Mesenchymal stem cell (in vitro differentiated cells and primary cell): Measurements from ENCODE around the gene THADA.
A peak's percentile ranks its signal among the peaks of the same experiment; 100 is the strongest.
"Not testable (repeated sequence)": the region's sequence is repeated elsewhere in the genome, so short reads cannot be mapped to it uniquely, and the experiment has no call there.

Experiments
- DNase-seq: peaks from one replicate; pipeline ENCODE4 v3.0.0-alpha.2; 2013
- H2AFZ ChIP-seq: one replicate; pipeline ENCODE4 v1.6.1; 2013; ENCODE audit warnings: low read depth, mild to moderate bottlenecking, control low read depth, inconsistent platforms, low read length, moderate library complexity
- H2AK5ac ChIP-seq: 2 replicates; pipeline ENCODE4 v1.6.1; 2013; ENCODE audit warnings: low read length, moderate library complexity, mild to moderate bottlenecking, inconsistent platforms; ENCODE audit not compliant: severe bottlenecking
- H2BK120ac ChIP-seq: one replicate; pipeline ENCODE4 v1.6.1; 2013; ENCODE audit warnings: low read depth, mild to moderate bottlenecking, inconsistent platforms, low read length, moderate library complexity
- H2BK12ac ChIP-seq, 2 experiments: one replicate each; pipeline ENCODE4 v1.6.1; 2013; ENCODE audit warnings: inconsistent platforms in 2 of 2, low read length in 2 of 2, mild to moderate bottlenecking in 2 of 2, moderate library complexity in 2 of 2, control low read depth in 1 of 2
- H2BK15ac ChIP-seq: one replicate; pipeline ENCODE4 v1.6.1; 2013; ENCODE audit warnings: mild to moderate bottlenecking, low read depth, inconsistent platforms; ENCODE audit not compliant: poor library complexity, severe bottlenecking
- H2BK5ac ChIP-seq: 2 replicates; pipeline ENCODE4 v1.6.1; 2013; ENCODE audit warnings: low read depth, mild to moderate bottlenecking, low read length, control low read depth, inconsistent platforms; ENCODE audit not compliant: poor library complexity, severe bottlenecking
- H3K14ac ChIP-seq, 2 experiments: one replicate each; pipeline ENCODE4 v1.6.1; 2013; ENCODE audit warnings: inconsistent platforms in 2 of 2, low read length in 2 of 2, control low read depth in 1 of 2, mild to moderate bottlenecking in 1 of 2, moderate library complexity in 1 of 2
- H3K18ac ChIP-seq, 2 experiments: one replicate each; pipeline ENCODE4 v1.6.1; 2013; ENCODE audit warnings: inconsistent platforms in 2 of 2, low read length in 2 of 2, control low read depth in 1 of 2, low read depth in 1 of 2, mild to moderate bottlenecking in 1 of 2
- H3K23ac ChIP-seq, 2 experiments: one replicate each; pipeline ENCODE4 v1.6.1; 2013; ENCODE audit warnings: inconsistent platforms in 2 of 2, low read length in 2 of 2, mild to moderate bottlenecking in 2 of 2, moderate library complexity in 2 of 2, control low read depth in 1 of 2
- H3K27ac ChIP-seq: 2 replicates; pipeline ENCODE4 v1.5.1; 2013; ENCODE audit warnings: mild to moderate bottlenecking, moderate library complexity, low read length, control low read depth, inconsistent platforms; ENCODE audit not compliant: poor library complexity, severe bottlenecking
- H3K27me3 ChIP-seq, 2 experiments: 2 replicates each; pipeline versions ENCODE4 v1.6.1 to v1.7.0; 2013; ENCODE audit warnings: low read length in 2 of 2, mild to moderate bottlenecking in 2 of 2, moderate library complexity in 2 of 2, control low read depth in 1 of 2, inconsistent platforms in 1 of 2; ENCODE audit not compliant: control insufficient read depth in 1 of 2, insufficient read depth in 1 of 2
- H3K36me3 ChIP-seq, 2 experiments: 2 replicates each; pipeline versions ENCODE4 v1.6.1 to v1.7.0; 2013; ENCODE audit warnings: low read length in 2 of 2, control low read depth in 1 of 2, inconsistent platforms in 1 of 2, low read depth in 1 of 2, mild to moderate bottlenecking in 1 of 2; ENCODE audit not compliant: insufficient read depth in 2 of 2, control insufficient read depth in 1 of 2
- H3K4ac ChIP-seq, 2 experiments: one replicate each; pipeline ENCODE4 v1.6.1; 2013; ENCODE audit warnings: inconsistent platforms in 2 of 2, low read length in 2 of 2, mild to moderate bottlenecking in 2 of 2, moderate library complexity in 2 of 2, control low read depth in 1 of 2, low read depth in 1 of 2
- H3K4me1 ChIP-seq: 2 replicates; pipeline ENCODE4 v1.6.1; 2013; ENCODE audit warnings: low read depth, low read length, control low read depth; ENCODE audit not compliant: control insufficient read depth, insufficient read depth
- H3K4me2 ChIP-seq: 2 replicates; pipeline ENCODE4 v1.6.1; 2013; ENCODE audit warnings: low read length, mild to moderate bottlenecking, inconsistent platforms; ENCODE audit not compliant: poor library complexity, severe bottlenecking
- H3K4me3 ChIP-seq, 2 experiments: 2 replicates each; pipeline versions ENCODE4 v1.5.1 to v1.7.0; 2013; ENCODE audit warnings: low read length in 2 of 2, mild to moderate bottlenecking in 2 of 2, control low read depth in 1 of 2, low read depth in 1 of 2; ENCODE audit not compliant: insufficient read depth in 1 of 2
- H3K79me1 ChIP-seq: replicated peaks from 2 replicates; pipeline ENCODE4 v1.6.1; 2013; ENCODE audit warnings: mild to moderate bottlenecking, control low read depth, low read length, inconsistent platforms; ENCODE audit not compliant: poor library complexity, severe bottlenecking
- H3K9ac ChIP-seq: 2 replicates; pipeline ENCODE4 v1.7.0; 2013; ENCODE audit warnings: mild to moderate bottlenecking, low read length, moderate library complexity
- H3K9me3 ChIP-seq: 2 replicates; pipeline ENCODE4 v1.7.0; 2013; ENCODE audit warnings: mild to moderate bottlenecking, low read length; ENCODE audit not compliant: control insufficient read depth
- H4K8ac ChIP-seq: one replicate; pipeline ENCODE4 v1.6.1; 2013; ENCODE audit warnings: inconsistent platforms, mild to moderate bottlenecking, low read length, moderate library complexity
- H4K91ac ChIP-seq: one replicate; pipeline ENCODE4 v1.6.1; 2013; ENCODE audit warnings: mild to moderate bottlenecking, low read length, inconsistent platforms
- WGBS: methylation state at CpG from one replicate; pipeline ENCODE4 v1.1.7; 2013; ENCODE audit warnings: mixed read lengths; 5-methylcytosine and 5-hydroxymethylcytosine counted together

THADA gene

DNA sequence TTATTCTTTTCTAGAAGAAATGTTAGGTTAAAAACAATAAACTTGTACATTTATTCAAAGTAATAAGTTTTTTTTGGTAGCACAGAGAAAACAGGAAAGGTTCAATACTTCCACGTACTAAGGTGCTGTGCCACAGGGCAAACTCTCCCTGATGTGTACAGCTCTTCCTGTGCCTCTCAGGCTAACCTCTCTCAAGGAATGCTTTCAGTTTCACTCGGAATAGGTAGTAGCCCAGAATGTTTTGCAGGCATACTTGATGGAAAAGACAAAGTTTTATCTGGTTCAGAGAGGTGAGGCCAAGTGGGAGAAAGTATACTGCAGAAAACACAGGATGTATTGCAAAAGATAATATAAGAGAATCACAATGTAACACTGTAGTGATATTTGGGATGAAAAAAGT is 198.4 kb downstream of the THADA start:
- H2AFZ ChIP-seq: no peak overlapping the region
- H3K9me3 ChIP-seq: no peaks in the 10 kb centered on the region
- H2BK120ac ChIP-seq: no peak overlapping the region
- H3K4ac ChIP-seq: no peak overlapping the region
- H3K27ac ChIP-seq: no peak overlapping the region
- peaks cover 10 to 23% of the 10 kb centered on the region in 2 experiments for H3K36me3 ChIP-seq
- no peaks in the 10 kb centered on the region for H3K27me3 ChIP-seq
- H4K8ac ChIP-seq: no peak overlapping the region
- no peak overlapping the region for H3K4me2 ChIP-seq
- 90% methylated on average over 2 of the region's 2 CpGs for WGBS
- H2BK15ac ChIP-seq: no peak overlapping the region
- peaks cover 4% of the 10 kb centered on the region for H3K79me1 ChIP-seq
- H3K18ac ChIP-seq: no peak overlapping the region
- no peak overlapping the region for H2BK12ac ChIP-seq
- H3K9ac ChIP-seq: no peak overlapping the region
- no peak overlapping the region for H4K91ac ChIP-seq
- H3K14ac ChIP-seq: no peak overlapping the region
- no peak overlapping the region for H3K4me3 ChIP-seq
- H3K4me1 ChIP-seq: no peaks in the 10 kb centered on the region
- no peak overlapping the region for H3K23ac ChIP-seq
- no peak for DNase-seq
- no peak overlapping the region for H2BK5ac ChIP-seq
- no peak overlapping the region for H2AK5ac ChIP-seq

DNA sequence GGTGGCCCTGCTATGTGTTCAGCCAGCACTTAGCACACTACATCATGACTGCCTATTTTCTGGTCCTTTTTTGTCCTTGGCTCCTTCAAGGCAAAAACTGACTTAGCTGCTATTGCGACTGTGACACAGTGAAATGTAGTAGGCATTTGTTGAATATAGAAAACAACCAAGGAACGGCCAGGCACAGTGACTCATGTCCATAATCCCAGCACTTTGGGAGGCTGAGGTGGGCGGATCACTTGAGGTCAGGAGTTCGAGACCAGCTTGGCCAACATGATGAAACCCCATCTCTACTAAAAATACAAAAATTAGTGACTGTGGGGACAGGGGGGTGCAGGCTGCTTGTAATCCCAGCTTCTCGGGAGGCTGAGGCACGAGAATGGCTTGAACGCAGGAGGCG is 199.5 kb downstream of the THADA start:
- WGBS: 79% methylated on average over 8 of the region's 8 CpGs
- H3K4ac ChIP-seq, H3K4me1 ChIP-seq, H2BK5ac ChIP-seq, H3K27ac ChIP-seq, H3K9me3 ChIP-seq, H4K8ac ChIP-seq, H3K27me3 ChIP-seq, H2BK120ac ChIP-seq, H3K14ac ChIP-seq, H3K79me1 ChIP-seq, H3K4me3 ChIP-seq, H3K9ac ChIP-seq, H2AFZ ChIP-seq, H4K91ac ChIP-seq, H2AK5ac ChIP-seq, H3K23ac ChIP-seq, H3K4me2 ChIP-seq, H2BK15ac ChIP-seq: not testable (repeated sequence)
- Histone ChIP-seq H2BK12ac (peak overlapping the region in 1 of 2 experiments; percentile 15), H3K36me3 (peaks cover 10 to 23% of the 10 kb centered on the region in 2 experiments), H3K18ac (peak overlapping the region in 1 of 2 experiments; percentile 9)
- peak; percentile 45 for DNase-seq

DNA sequence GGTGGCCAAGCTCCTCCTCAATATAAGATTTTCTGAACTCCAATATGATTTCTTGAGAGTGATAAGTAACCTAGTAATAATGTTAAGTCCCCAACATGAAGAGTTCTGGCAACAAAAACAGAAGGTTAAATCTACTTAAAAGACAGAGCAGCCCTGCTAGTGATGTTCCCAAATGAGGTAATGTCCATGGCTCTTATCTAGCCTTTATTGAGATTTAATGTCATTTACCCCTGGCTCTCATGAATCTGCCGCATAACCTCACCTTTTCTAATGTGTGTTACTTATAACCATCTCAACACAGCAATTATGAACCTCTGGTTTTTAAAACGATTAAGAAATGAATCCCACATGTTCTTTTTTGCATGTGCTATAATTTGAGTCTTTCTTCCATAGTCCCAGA is 201.9 kb downstream of the THADA start:
- no peak overlapping the region for H2AFZ ChIP-seq
- H4K91ac ChIP-seq: no peak overlapping the region
- no peak overlapping the region for H3K14ac ChIP-seq

DNA sequence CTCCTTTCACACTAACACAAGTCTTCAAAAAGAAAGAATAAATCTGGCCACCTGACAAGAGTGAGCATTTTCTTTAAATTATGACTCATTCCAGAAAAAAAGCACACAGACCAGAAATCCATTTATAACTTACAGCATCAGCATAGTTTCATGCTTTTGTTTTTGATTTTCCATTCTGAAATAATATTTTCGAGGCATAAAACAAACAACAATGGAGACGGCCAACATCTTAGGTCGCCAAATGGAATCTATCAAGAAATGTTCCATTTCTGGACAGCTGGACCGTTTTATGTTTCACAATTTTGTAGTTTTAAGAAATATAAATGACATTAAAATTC is 204.0 kb downstream of the THADA start:
- Histone ChIP-seq H3K18ac (no peak overlapping the region), H4K91ac (no peak overlapping the region), H3K14ac (no peak overlapping the region), H2BK12ac (no peak overlapping the region), H3K79me1 (peaks cover 8% of the 10 kb centered on the region), H3K4me2 (no peak overlapping the region), H2AK5ac (no peak overlapping the region), H2BK15ac (no peak overlapping the region), H4K8ac (no peak overlapping the region), H2BK5ac (no peak overlapping the region), H3K9ac (peak overlapping the region; percentile 42), H3K36me3 (peaks cover 7 to 10% of the 10 kb centered on the region in 2 experiments), H3K23ac (no peak overlapping the region), H3K4me3 (no peak overlapping the region), H2AFZ (no peak overlapping the region), H3K4me1 (peaks cover 4% of the 10 kb centered on the region), H3K4ac (no peak overlapping the region), H3K27me3 (no peaks in the 10 kb centered on the region), H3K9me3 (no peaks in the 10 kb centered on the region), H2BK120ac (no peak overlapping the region), H3K27ac (no peak overlapping the region)
- 93% methylated on average over 3 of the region's 4 CpGs for WGBS
- no peak for DNase-seq

More for the DNA sequence above, 201.9 kb downstream of the THADA start:
- H2BK5ac ChIP-seq: no peak overlapping the region
- H3K4me2 ChIP-seq: no peak overlapping the region
- H3K18ac ChIP-seq: no peak overlapping the region
- no peak for DNase-seq
- no peak overlapping the region for H2AK5ac ChIP-seq
- no peaks in the 10 kb centered on the region for H3K27me3 ChIP-seq
- 100% methylated on average over 2 of the region's 2 CpGs for WGBS
- H3K36me3 ChIP-seq: peaks cover 10 to 23% of the 10 kb centered on the region in 2 experiments
- no peak overlapping the region for H3K9ac ChIP-seq
- H3K27ac ChIP-seq: no peak overlapping the region
- no peak overlapping the region for H3K4me3 ChIP-seq
- no peak overlapping the region for H2BK15ac ChIP-seq
- no peak overlapping the region for H2BK120ac ChIP-seq
- no peaks in the 10 kb centered on the region for H3K9me3 ChIP-seq
- H3K23ac ChIP-seq: no peak overlapping the region
- H3K79me1 ChIP-seq: peaks cover 8% of the 10 kb centered on the region
- H4K8ac ChIP-seq: no peak overlapping the region
- H2BK12ac ChIP-seq: no peak overlapping the region
- H3K4me1 ChIP-seq: peaks cover 2% of the 10 kb centered on the region
- H3K4ac ChIP-seq: no peak overlapping the region
